ENCODE measurements around the gene STRA8.

Gene STRA8

GRCh38 chr7:135270577-135271254 is 37.1 kb downstream of the STRA8 start:
- DNase-seq (ENCODE audit: low spot score) = no peak

GRCh38 chr7:135271255-135271615 is 37.6 kb downstream of the STRA8 start:
- DNase-seq (ENCODE audit: low spot score) = no peak

- DNase-seq (ENCODE audit: low spot score) = no peak
These were observed 38.7 kb downstream of the STRA8 start for GRCh38 chr7:135272303-135272702.

- DNase-seq (ENCODE audit: low spot score) = no peak
These were observed 39.9 kb downstream of the STRA8 start for GRCh38 chr7:135273581-135273980.

DNA sequence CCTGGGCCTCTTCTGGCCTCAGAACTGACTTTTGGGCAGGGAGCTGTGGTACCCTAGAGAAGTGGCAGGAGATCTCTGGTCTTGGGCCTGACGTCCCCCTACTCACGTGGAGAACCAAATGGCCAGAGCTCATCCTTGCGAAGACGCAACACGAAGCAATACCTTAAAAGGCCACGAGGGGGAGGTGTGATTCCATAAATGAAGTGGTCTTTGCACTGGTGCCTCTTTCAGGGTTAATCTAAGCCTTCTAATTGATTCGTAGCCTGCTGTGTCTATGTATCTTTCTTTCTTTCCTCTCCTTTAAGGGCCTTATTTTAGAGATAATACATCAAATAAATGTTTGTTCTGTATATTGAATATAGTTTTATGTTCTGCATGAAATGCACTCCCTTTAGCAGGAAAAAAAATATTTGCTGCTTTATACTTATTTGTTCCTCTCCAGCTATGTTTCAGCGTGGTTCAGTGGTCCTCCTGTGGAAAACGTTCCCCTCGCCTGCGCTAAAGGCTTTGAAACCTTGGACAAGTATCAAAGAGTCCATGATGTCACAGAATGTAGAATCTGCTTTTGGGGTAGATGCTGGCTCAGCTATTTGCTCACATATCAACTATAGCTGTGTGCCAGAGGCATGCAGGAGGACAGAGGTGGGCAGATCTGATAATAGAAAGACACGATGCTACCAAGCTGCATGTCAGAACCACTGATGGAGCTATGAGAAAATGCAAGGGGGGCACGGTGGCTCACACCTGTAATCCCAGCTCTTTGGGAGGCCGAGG is 41.0 kb downstream of the STRA8 start:
- DNase-seq (ENCODE audit: low spot score) = peak; percentile 76

DNA sequence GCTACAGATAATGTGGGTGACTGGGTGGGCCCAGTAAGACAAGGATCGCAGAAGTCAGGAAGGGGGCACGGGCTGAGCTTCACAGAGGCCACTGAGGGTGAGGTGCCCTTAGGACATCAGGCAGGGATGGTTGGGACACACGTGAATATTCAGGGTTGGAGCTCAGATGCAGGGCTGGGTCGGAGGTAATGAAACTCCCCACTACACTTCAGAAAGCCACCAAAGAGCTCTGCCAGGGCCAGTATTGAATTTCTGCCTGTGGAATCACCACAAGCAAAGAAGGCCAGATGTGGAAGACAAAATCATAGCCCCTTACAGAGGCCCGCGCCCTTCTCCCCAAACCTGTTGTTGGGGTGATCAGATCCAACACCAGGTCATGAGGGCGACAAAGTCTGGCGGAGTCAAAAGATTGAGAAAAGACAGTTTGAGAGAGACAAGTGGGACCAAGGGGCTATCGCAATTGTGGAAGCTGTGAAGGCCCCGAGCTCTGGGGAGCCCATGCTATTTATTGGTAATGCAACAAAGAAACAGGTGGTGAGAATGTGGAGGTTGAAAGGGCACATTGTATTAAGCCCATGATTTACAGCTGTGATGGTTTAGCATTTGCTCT is 42.4 kb downstream of the STRA8 start:
- no peak for DNase-seq (ENCODE audit: low spot score)

GRCh38 chr7:135277161-135277560 is 43.5 kb downstream of the STRA8 start:
- no peak for DNase-seq (ENCODE audit: low spot score)

- peak; percentile 84 for DNase-seq (ENCODE audit: low spot score)
These were observed 47.8 kb downstream of the STRA8 start for GRCh38 chr7:135281363-135281949.

DNA sequence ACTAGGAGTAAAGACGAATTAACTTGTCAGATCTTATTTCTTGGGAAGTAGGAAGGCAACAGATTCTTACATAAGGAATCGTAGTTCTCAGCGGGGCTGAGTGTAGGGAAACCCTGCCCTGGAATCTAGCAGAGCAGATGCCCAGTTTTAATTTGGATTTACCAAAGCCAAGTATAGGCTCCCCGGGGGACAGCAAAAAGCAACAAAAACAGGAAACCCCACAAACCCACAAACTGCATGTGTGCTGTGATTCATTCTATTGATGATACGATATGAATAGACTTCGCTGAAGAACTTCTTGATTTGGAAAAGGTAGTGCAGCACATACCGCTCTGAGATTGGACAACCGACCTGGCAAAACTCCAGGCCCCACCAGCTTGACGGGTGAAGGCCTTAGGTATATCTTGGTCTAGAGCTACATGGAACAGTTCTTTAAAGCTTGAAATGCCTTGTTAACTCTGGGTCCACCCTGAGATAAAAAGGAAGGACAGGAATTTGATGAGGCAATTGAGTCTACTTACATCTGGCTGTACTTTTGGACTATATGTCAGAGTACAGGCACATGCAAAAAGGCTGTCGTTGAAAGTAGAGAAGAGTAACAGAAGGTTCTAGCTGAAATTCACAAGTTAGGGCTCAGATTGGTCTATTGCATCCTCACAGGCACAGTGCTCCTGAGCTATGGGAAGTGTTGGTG is 49.1 kb downstream of the STRA8 start:
- DNase-seq (ENCODE audit: low spot score) = peak; percentile 33

DNA sequence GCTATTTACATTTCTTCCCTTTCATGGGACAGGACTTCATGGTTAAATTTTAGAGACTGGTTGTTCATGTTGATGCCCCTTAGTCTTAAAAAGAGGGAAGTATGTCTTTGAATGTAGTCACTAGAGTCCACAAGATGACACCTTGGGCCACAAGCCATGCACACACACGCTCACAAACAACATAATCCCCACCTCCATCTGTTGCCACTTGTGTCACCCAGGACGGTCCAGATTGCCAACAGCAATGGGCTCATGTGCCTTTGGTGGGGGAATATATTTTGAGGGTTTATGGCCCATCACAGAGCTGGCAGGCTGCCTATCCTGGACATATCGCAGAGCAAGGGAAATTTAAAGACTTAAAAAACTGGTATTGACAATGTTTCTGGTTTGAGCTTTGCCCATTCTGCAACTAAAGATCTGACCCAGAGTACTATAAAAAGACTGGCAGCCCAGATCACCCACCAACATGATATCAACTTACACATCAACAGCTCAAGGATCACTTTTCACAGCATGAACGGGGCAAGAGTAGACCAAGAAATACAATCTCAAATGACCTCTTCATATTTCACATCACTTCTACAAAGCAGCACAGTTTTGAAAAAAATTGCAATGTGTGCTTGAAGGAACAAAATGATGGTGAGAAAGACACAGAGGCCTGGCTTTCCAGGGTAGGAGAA is 50.5 kb downstream of the STRA8 start:
- DNase-seq (ENCODE audit: low spot score) = no peak

DNA sequence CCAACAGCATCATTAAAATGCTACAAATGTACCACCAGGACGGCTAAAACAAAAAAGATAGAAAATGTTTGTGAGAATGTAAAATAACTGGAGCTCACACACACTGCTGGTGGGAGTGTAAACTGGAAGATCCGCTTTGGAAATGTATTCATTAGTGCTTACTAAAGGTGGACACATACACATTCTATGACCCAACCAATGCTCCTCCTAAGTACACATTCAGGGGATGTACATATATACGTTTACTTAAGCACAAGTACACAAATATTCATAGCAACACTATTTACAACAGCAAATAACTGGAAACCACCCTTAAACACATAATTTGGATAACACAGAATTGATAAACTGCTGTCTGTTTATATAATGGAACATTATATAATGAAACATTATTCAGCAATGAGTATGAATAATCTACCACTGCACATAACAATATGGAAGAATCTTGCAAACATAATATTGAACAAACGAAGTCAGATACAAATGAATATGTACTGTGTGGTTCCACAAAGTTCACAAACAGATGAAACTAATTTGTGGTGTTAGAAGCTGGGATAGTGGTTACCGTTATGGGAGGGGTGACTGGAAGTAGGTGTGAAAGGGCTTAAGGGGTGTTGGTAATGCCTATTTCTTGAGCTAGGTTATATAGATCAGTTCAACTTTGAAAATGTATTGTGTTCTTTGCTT is 52.1 kb downstream of the STRA8 start:
- no peak for DNase-seq (ENCODE audit: low spot score)

- DNase-seq (ENCODE audit: low spot score) = no peak
These were observed 53.2 kb downstream of the STRA8 start for GRCh38 chr7:135286876-135287275.

DNA sequence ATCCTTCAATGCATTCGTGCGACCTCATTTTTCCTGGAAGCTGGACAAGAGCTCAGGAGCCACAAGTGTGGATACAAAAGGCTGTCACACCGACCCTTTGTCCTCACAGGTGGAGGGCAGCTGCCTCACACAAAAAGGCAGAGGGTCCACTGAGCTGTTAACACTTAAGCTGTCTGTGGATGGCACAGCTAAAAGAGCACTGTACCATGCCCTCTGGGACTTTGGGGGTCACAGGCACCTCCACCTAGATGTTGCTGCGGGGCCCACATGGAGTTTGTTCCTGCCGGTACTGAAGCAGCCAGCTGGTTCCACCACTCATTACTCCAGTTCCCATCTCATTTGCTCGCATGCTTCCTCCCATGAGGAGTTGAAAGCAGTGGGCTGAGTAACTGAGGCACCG is 57.0 kb downstream of the STRA8 start:
- no peak for DNase-seq (ENCODE audit: low spot score)

- no peak for DNase-seq (ENCODE audit: low spot score)
These were observed 58.2 kb downstream of the STRA8 start for GRCh38 chr7:135291809-135292253.

DNA sequence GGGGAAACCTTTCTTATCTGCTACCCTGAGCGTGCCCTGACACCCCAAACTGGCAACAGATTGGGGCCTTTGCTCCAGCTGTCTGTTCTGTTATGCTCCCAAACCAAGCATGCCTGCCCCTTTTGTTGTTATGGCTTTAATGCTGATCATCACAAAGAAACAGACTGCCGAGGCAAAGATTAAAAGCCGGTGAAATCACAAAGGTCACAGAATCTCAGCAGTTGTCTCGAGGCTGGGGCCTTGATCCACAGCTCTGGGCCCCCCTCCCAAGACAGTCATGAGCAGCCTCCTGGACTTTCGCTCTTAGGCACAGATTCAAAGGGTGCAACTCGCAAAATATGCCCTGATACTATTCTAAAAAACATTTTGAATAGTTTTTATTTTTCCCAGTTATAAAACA is 65.6 kb downstream of the STRA8 start:
- DNase-seq (ENCODE audit: low spot score) = no peak

DNA sequence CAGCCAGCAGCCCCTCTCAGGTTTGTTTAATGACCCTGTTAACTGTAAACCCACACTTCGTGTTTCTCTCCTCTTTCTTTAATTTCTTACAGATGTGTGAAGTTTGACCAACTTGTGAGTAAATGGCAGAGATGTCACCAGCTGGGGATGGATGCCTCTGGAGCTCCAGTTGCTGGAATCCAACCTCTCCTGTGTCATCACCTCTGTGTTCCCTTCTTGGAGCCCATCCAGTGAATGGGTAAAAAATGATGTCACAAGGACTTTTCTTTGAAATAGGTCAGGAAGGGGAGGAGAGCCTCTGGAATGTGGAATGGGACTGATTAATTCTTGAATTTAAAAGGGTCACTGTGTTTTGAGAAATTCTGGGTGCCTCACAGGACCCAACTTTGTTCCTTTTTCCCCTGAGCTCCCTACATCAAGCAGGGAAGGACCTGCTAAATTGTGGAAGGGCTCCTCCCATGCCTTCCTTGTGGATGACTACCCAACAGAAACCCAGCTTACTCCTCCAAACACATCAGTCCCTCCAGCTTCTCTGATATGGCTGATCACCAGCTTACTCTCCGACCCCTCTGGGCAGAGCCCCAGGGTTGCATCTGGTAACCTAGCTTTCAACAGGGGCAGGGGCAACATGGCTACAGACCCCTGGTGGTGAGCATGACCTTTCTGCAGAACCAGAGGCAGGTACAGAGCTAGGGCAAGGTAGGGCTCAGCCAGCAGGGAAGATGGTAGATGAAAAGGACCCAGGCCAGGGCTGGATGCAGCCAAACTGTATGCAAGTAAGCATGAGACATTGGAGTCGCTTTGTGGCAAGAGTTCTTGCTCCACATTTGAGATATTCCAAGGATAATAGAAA is 67.5 kb downstream of the STRA8 start:
- no peak for DNase-seq (ENCODE audit: low spot score)
